Activated CD4-positive, alpha-beta T cell treated with anti-CD3 and anti-CD28 coated beads, Interleukin-2, amount 10 ng/mL, durations not matched to agents 7 days and 5 days (primary cell): Measurements from ENCODE around the gene NPLOC4. TPM values are rescaled to one million over a fixed set of nuclear protein-coding genes. Genes with fewer than 3 reads are reported as not detected.
A peak's percentile ranks its signal among the peaks of the same experiment; 100 is the strongest.

Experiments
- CTCF ChIA-PET: fragments of 350-600 bp; sonication (Branson Sonifier 250); formaldehyde crosslinking; loops from one replicate; lab custom pipeline; 2021; ENCODE audit warnings: antibody characterized with exemption; lab: Charles Lee
- POLR2A ChIA-PET: fragments of 350-600 bp; sonication (Branson Sonifier 250); formaldehyde crosslinking; loops from one replicate; lab custom pipeline; 2021; ENCODE audit warnings: antibody characterized with exemption; lab: Charles Lee
- DNase-seq: peaks from one replicate; pipeline ENCODE4 v3.0.0-alpha.2; 2020
- H3K27ac Mint-ChIP-seq: one replicate; pipeline ENCODE4 v1.8.0; 2021; ENCODE audit warnings: mild to moderate bottlenecking, moderate library complexity, mixed read lengths
- H3K27me3 Mint-ChIP-seq: one replicate; pipeline ENCODE4 v1.8.0; 2021; ENCODE audit warnings: mixed read lengths
- H3K36me3 Mint-ChIP-seq: one replicate; pipeline ENCODE4 v1.8.0; 2021; ENCODE audit warnings: low read depth, mixed read lengths
- H3K4me1 Mint-ChIP-seq: one replicate; pipeline ENCODE4 v1.8.0; 2021; ENCODE audit warnings: mixed read lengths
- H3K4me3 Mint-ChIP-seq: one replicate; pipeline ENCODE4 v1.8.0; 2021; ENCODE audit warnings: mild to moderate bottlenecking, moderate library complexity, mixed read lengths
- H3K9me3 Mint-ChIP-seq: one replicate; pipeline ENCODE4 v1.8.0; 2021; ENCODE audit warnings: mixed read lengths
- total RNA-seq, 2 experiments: library from RNA; stranded (reverse); gene quantifications; one replicate each; pipeline ENCODE4 v1.2.3, GENCODE V29; 2021

Gene NPLOC4
- total RNA-seq, 2 experiments from 2014 or later = 91.3 to 98.2 TPM

- H3K27ac Mint-ChIP-seq = peak overlapping the region; percentile 21
- CTCF ChIA-PET = interaction anchor here (1.7 kb wide), 1 partner anchor 33 kb away, joined by 6 read pairs; no protein-coding TSS in a partner anchor
- H3K9me3 Mint-ChIP-seq = no peaks in the 10 kb centered on the region
- H3K36me3 Mint-ChIP-seq = peaks cover 6% of the 10 kb centered on the region
- peaks cover 8% of the 10 kb centered on the region for H3K27me3 Mint-ChIP-seq
- H3K4me3 Mint-ChIP-seq = peak overlapping the region; percentile 42
- DNase-seq = no peak
- POLR2A ChIA-PET = no interaction called here
- H3K4me1 Mint-ChIP-seq = peaks cover 22% of the 10 kb centered on the region
Measured at GRCh38 chr17:81517339-81518112, 119.4 kb downstream of the NPLOC4 start.

GRCh38 chr17:81517009-81517338 lies 119.9 kb downstream of the NPLOC4 start:
- POLR2A ChIA-PET = no interaction called here

DNA sequence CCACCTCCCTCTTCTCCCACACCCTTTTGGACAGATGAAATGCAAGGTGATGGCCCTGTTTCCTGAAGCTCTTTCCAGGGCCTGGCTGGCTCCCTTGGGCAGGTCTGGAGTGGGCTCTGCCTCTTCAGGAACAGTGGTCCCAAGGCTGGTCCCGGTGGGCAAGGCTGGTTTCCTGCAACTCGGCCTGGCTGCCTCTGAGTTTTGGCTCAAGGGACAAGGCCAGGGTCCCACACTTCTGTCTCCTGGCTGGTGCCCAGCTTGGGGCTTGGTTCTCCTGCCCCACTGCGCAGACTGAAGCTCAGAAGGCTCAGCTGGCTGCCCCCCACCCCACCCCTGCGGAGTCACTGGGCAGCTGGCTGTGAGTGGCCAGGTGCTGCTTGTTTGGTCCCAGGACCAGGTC lies 120.5 kb downstream of the NPLOC4 start:
- H3K4me3 Mint-ChIP-seq = peak overlapping the region; percentile 88
- peaks cover 15% of the 10 kb centered on the region for H3K36me3 Mint-ChIP-seq
- peaks cover under 1% of the 10 kb centered on the region for H3K27me3 Mint-ChIP-seq
- ChIA-PET POLR2A (interaction anchor here (0.5 kb wide), 1 partner anchor 31 kb away, joined by 3 read pairs; no protein-coding TSS in a partner anchor), CTCF (no interaction called here)
- no peaks in the 10 kb centered on the region for H3K9me3 Mint-ChIP-seq
- peaks cover 22% of the 10 kb centered on the region for H3K4me1 Mint-ChIP-seq
- DNase-seq = no peak
- H3K27ac Mint-ChIP-seq = peak overlapping the region; percentile 66

More at GRCh38 chr17:81517009-81517338, 119.9 kb downstream of the NPLOC4 start:
- no peaks in the 10 kb centered on the region for H3K9me3 Mint-ChIP-seq
- peaks cover 4% of the 10 kb centered on the region for H3K27me3 Mint-ChIP-seq
- peaks cover 9% of the 10 kb centered on the region for H3K36me3 Mint-ChIP-seq
- no peak for DNase-seq
- peaks cover 22% of the 10 kb centered on the region for H3K4me1 Mint-ChIP-seq
- CTCF ChIA-PET = interaction anchor here (1.7 kb wide), 1 partner anchor 32 kb away, joined by 6 read pairs; no protein-coding TSS in a partner anchor
- no peak overlapping the region for H3K27ac Mint-ChIP-seq
- H3K4me3 Mint-ChIP-seq = no peak overlapping the region

DNA sequence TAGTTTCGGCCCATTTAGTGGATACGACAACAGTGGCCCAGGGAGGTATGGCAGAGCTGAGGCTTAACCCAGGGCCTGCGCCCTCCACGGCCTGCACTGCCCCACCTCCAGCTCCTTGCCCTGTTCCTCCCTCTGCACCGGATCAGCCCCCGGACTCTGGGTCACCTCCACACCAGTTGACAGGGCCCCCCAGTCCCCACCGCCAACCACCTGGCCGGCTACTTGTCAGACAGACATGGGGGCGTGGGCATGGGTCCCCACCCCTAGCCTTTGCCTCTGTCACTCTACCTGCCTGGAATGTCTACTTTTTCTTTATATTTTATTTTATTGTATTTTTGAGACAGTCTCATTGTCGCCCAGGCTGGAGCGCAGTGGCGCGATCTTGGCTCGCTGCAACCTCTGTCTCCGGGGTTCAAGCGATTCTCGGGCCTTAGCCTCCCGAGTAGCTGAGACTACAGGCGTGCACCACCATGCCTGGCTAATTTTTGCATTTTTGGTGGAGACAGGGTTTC lies 121.3 kb downstream of the NPLOC4 start:
- H3K4me3 Mint-ChIP-seq = peak overlapping the region; percentile 88
- H3K27me3 Mint-ChIP-seq = no peaks in the 10 kb centered on the region
- POLR2A ChIA-PET = interaction anchor here (0.5 kb wide), 1 partner anchor 32 kb away, joined by 3 read pairs; no protein-coding TSS in a partner anchor
- H3K27ac Mint-ChIP-seq = peak overlapping the region; percentile 92
- peaks cover 22% of the 10 kb centered on the region for H3K4me1 Mint-ChIP-seq
- H3K36me3 Mint-ChIP-seq = peaks cover 23% of the 10 kb centered on the region
- CTCF ChIA-PET = interaction anchor here (0.5 kb wide), 1 partner anchor 553 kb away, joined by 3 read pairs; no protein-coding TSS in a partner anchor
- H3K9me3 Mint-ChIP-seq = no peaks in the 10 kb centered on the region
- no peak for DNase-seq

GRCh38 chr17:81514739-81515529 lies 122.0 kb downstream of the NPLOC4 start:
- Mint-ChIP-seq H3K4me1 (peaks cover 22% of the 10 kb centered on the region), H3K27me3 (no peaks in the 10 kb centered on the region), H3K27ac (peak overlapping the region; percentile 92), H3K4me3 (peak overlapping the region; percentile 88), H3K9me3 (no peaks in the 10 kb centered on the region), H3K36me3 (peaks cover 30% of the 10 kb centered on the region)
- ChIA-PET CTCF (interaction anchor here (1.0 kb wide), 1 partner anchor 45 kb away, joined by 3 read pairs; no protein-coding TSS in a partner anchor), POLR2A (no interaction called here)
- peak; percentile 72 for DNase-seq

DNA sequence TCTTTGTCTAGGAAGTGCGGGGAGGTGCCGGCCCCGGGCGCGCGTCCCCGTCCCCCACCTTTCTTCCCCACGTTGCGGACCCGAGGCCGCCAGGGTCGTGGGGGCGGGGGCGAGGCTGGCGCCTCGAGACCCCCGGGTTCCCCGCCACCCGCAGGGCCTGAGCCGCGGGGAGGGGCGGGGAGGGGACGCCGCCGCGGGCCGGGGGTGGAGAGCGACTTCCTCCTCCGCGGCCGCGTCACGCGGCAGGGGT lies 122.5 kb downstream of the NPLOC4 start:
- H3K27ac Mint-ChIP-seq = peak overlapping the region; percentile 93
- H3K4me1 Mint-ChIP-seq = peaks cover 27% of the 10 kb centered on the region
- no peaks in the 10 kb centered on the region for H3K27me3 Mint-ChIP-seq
- DNase-seq = no peak
- no peaks in the 10 kb centered on the region for H3K9me3 Mint-ChIP-seq
- CTCF ChIA-PET = interaction anchor here (0.9 to 1.4 kb wide), 3 partner anchors 30 to 87 kb away, joined by 3 to 6 read pairs (median 4); no protein-coding TSS in a partner anchor
- H3K36me3 Mint-ChIP-seq = peaks cover 35% of the 10 kb centered on the region
- POLR2A ChIA-PET = no interaction called here
- H3K4me3 Mint-ChIP-seq = peak overlapping the region; percentile 86

DNA sequence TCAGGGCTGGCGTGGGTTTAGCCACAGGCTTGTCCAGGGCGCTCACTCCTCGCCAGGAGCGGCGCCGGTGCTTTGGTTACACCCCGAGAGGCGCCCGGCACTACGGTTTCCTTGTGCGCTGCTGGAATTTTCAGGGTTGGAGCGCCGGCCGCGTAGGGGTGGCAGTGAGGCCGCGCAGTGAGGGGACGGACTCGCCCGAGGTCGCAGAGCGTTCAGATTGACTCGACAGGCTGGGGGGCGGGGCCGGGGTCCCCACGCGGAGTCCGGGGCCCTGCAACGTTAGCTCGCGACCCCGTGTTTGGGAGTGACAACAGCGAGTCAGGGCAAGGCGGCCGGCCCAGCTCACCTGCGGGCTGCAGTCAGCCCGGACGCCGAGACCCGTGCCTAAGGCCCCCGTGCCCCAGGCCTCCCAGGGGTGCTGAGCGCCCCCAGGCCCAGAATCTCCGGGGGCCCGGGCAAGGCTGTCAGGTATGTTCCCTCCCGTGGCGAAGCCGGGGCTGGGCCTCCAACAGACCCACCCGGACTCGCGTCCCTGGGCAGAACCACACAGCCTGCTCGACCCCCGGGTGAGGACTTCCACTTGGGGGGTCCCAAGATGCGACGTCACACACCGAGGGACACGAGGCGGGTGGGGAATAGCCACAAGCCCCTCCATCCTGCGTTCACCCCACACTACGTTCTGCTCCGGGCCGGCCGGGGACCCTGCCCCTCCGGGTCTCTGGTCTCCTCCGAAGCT lies 123.0 kb downstream of the NPLOC4 start:
- Mint-ChIP-seq H3K27me3 (no peaks in the 10 kb centered on the region), H3K4me3 (peak overlapping the region; percentile 86), H3K9me3 (no peaks in the 10 kb centered on the region), H3K36me3 (peaks cover 40% of the 10 kb centered on the region), H3K4me1 (peaks cover 32% of the 10 kb centered on the region), H3K27ac (peak overlapping the region; percentile 93)
- DNase-seq = peak; percentile 41
- POLR2A ChIA-PET = no interaction called here
- CTCF ChIA-PET = interaction anchor here (0.9 to 1.4 kb wide), 3 partner anchors 29 to 87 kb away, joined by 3 to 6 read pairs (median 4); no protein-coding TSS in a partner anchor

GRCh38 chr17:81513372-81513752 lies 123.5 kb downstream of the NPLOC4 start:
- Mint-ChIP-seq H3K4me1 (peaks cover 37% of the 10 kb centered on the region), H3K9me3 (no peaks in the 10 kb centered on the region), H3K27me3 (no peaks in the 10 kb centered on the region), H3K4me3 (peak overlapping the region; percentile 86), H3K36me3 (peaks cover 45% of the 10 kb centered on the region), H3K27ac (peak overlapping the region; percentile 93)
- DNase-seq = peak; percentile 69
- CTCF ChIA-PET = interaction anchor here (0.9 to 1.4 kb wide), 2 partner anchors 28 to 88 kb away, joined by 4 to 6 read pairs; no protein-coding TSS in a partner anchor
- POLR2A ChIA-PET = no interaction called here

DNA sequence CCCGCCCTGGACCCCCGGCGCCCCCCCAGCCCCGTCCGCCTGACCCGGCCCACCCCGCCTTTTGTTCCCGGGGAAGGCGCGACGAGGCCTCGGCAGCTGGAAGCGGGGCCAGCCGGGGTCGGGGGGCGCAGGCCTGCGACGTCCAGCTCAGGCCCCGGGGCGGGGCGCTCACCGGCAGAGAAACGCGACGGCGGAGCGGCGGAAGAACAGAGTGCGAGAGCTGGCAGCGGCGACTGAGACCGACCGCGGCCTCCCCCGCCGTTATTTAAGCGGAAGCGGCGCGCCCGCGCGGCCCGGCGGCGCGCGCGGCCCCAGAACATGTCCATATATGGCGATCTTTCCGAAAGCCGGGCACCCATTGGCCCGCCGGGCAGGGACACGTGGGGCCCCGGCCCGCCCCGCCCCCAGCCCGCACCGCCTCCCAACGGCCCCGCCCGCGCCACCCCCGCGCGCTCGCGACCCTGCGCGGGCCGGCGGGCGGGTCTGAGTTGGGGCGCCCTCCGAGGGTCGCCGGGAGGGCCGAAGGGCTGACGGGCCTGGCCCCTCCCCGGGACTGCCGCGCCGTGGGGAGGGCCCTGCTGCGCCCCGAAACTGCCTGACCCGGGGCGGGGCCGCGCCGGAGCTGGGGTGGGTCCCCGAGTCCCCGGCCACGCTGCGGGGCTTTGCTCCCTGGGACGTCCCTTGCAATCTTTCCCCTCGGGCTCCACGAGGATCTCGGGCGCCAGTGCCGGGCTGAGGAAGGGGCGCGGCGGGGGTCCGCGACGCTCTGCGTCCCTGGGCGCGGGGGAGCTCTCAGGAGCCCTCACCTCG lies 124.1 kb downstream of the NPLOC4 start, which contains the start of gene ACTG1:
Gene ACTG1, minus strand, starts transcription at position 238 of the 810 bp plus-strand sequence. CDS start 445 bp downstream, outside the sequence.
- Mint-ChIP-seq H3K9me3 (no peaks in the 10 kb centered on the region), H3K4me1 (peaks cover 36% of the 10 kb centered on the region), H3K4me3 (peak within 1 kb of the TSS; percentile 86), H3K27me3 (no peaks in the 10 kb centered on the region), H3K27ac (peak within 1 kb of the TSS; percentile 93), H3K36me3 (peaks cover 48% of the 10 kb centered on the region)
- ChIA-PET CTCF (interaction anchor here (1.4 kb wide), 1 partner anchor 28 kb away, joined by 6 read pairs; no protein-coding TSS in a partner anchor), POLR2A (interaction anchor here (0.6 to 0.7 kb wide), 2 partner anchors 26 to 28 kb away, joined by 3 to 4 read pairs; no protein-coding TSS in a partner anchor)
- DNase-seq = peak; percentile 92

- Mint-ChIP-seq H3K27ac (peak overlapping the region; percentile 83), H3K36me3 (peaks cover 50% of the 10 kb centered on the region), H3K4me1 (peaks cover 37% of the 10 kb centered on the region), H3K9me3 (no peaks in the 10 kb centered on the region), H3K4me3 (peak overlapping the region; percentile 84), H3K27me3 (no peaks in the 10 kb centered on the region)
- CTCF ChIA-PET = interaction anchor here (1.5 kb wide), 1 partner anchor 114 kb away, joined by 4 read pairs; no protein-coding TSS in a partner anchor
- POLR2A ChIA-PET = interaction anchor here (0.6 to 0.7 kb wide), 2 partner anchors 25 to 27 kb away, joined by 3 to 4 read pairs; no protein-coding TSS in a partner anchor
- peak; percentile 47 for DNase-seq
Measured at GRCh38 chr17:81511804-81512561, 124.9 kb downstream of the NPLOC4 start.

DNA sequence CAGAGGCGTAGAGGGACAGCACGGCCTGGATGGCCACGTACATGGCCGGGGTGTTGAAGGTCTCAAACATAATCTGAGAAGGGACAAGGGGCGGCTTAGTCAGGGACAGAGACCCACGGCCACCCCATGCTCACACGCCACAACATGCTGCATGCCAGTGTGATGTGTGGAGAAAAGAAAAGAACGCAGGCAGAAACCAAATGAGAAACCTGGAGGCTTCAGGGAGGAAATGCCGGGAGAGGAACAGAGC lies 125.4 kb downstream of the NPLOC4 start:
- no peaks in the 10 kb centered on the region for H3K9me3 Mint-ChIP-seq
- H3K27ac Mint-ChIP-seq = peak overlapping the region; percentile 83
- peaks cover 50% of the 10 kb centered on the region for H3K36me3 Mint-ChIP-seq
- no peak for DNase-seq
- peaks cover 34% of the 10 kb centered on the region for H3K4me1 Mint-ChIP-seq
- H3K27me3 Mint-ChIP-seq = no peaks in the 10 kb centered on the region
- ChIA-PET CTCF (interaction anchor here (1.5 kb wide), 1 partner anchor 113 kb away, joined by 4 read pairs; no protein-coding TSS in a partner anchor), POLR2A (no interaction called here)
- peak overlapping the region; percentile 84 for H3K4me3 Mint-ChIP-seq
